Measurements from ENCODE around the gene EPHA6.

DNA sequence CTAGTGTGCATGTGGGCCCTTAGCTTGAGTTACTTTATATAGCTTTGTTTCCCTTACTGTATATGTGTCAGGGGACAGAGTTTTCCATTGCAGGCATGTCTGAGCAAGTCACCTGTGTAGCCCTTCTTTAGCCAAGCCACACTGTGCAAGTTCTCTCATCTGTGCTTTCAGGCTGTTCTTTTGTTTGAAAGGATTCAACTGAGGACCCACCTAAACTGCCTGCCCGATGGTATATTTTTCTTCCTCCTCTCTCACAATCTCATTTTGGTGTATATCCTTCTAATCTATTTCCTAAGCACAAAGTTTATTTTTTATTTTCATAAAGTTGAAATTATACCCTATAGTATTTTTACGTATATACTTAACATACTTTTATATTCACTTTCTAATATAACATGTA is 690.1 kb downstream of the EPHA6 start:
- TF ChIP-seq CTCF (IDR thresholded peaks at IDR 0.05) (no peak), POLR2AphosphoS5 (IDR thresholded peaks at IDR 0.05) (no peak)
